GM12878 (cell line): ENCODE measurements around the gene LSR. TPM values are rescaled to one million over a fixed set of nuclear protein-coding genes. Genes with fewer than 3 reads are reported as not detected.

Experiments used
- ATAC-seq: fragments of 200-7000 bp; cut with Tn5 transposase; 3 replicates; pipeline ENCODE4 v1.9.1; 2020; ENCODE audit warnings: mild to moderate bottlenecking, moderate library complexity
- BruUV-seq: library from RNA; stranded (reverse); fragments of 400-500 nt; replicated peaks from 2 replicates; lab custom pipeline; 2021; lab: Mats Ljungman, UMichigan
- CTCF ChIA-PET: fragments of 300-600 bp; sonication (Branson Sonifier 250); formaldehyde crosslinking; extraction: SDS; loops from one replicate; lab custom pipeline; 2021; ENCODE audit warnings: inconsistent platforms; lab: Yijun Ruan, JAX
- POLR2A ChIA-PET: fragments of 350-600 bp; formaldehyde crosslinking; extraction: SDS; loops from one replicate; lab custom pipeline; 2021; ENCODE audit warnings: inconsistent platforms; lab: Charles Lee
- RAD21 ChIA-PET: fragments of 300-600 bp; sonication (Branson Sonifier 250); formaldehyde crosslinking; loops from one replicate; lab custom pipeline; 2023; ENCODE audit warnings: antibody characterized with exemption; ENCODE audit not compliant: unreplicated experiment; lab: Charles Lee
- SMC1A ChIA-PET: fragments of 300-600 bp; sonication (Branson Sonifier 250); formaldehyde crosslinking; loops from one replicate; lab custom pipeline; 2023; ENCODE audit not compliant: unreplicated experiment, uncharacterized antibody; lab: Charles Lee
- DNase-seq: peaks from one replicate; pipeline ENCODE4 v3.0.0-alpha.2; 2011; ENCODE audit warnings: low read depth, low spot score
- FAIRE-seq: peaks from 3 replicates; lab custom pipeline; 2011; peaks lifted over from hg19 to GRCh38; lab: Jason Lieb, UNC
- H2AFZ ChIP-seq: 2 replicates; pipeline ENCODE4 v1.6.0; 2011; ENCODE audit warnings: low read depth, low read length, control low read depth; ENCODE audit not compliant: control insufficient read depth
- H3K27ac ChIP-seq: 2 replicates; pipeline ENCODE4 v1.5.1; 2011; ENCODE audit warnings: control low read depth; ENCODE audit not compliant: control insufficient read depth, insufficient read depth
- H3K27me3 ChIP-seq, 2 experiments: replicated peaks in 1 of 2; 2 replicates each; pipeline versions ENCODE4 v1.6.0 to v1.6.1; 2011; ENCODE audit warnings: low read length in 1 of 2; ENCODE audit not compliant: control insufficient read depth in 2 of 2, insufficient read depth in 2 of 2
- H3K36me3 ChIP-seq, 2 experiments: 2 replicates each; pipeline ENCODE4 v1.5.1; 2011; ENCODE audit warnings: low read length in 1 of 2; ENCODE audit not compliant: control insufficient read depth in 2 of 2, insufficient read depth in 2 of 2
- H3K4me1 ChIP-seq: 2 replicates; pipeline ENCODE4 v1.6.1; 2011; ENCODE audit warnings: mild to moderate bottlenecking, low read length, moderate library complexity, mixed read lengths; ENCODE audit not compliant: control insufficient read depth, insufficient read depth
- H3K4me2 ChIP-seq: 2 replicates; pipeline ENCODE4 v1.6.0; 2011; ENCODE audit warnings: control low read depth; ENCODE audit not compliant: control insufficient read depth, insufficient read depth
- H3K4me3 ChIP-seq: fragments of 200-600 bp; sonication (generic); 2 replicates; pipeline ENCODE4 v1.5.1; 2016
- H3K79me2 ChIP-seq: 2 replicates; pipeline ENCODE4 v1.6.0; 2011; ENCODE audit warnings: low read length; ENCODE audit not compliant: control insufficient read depth, insufficient read depth
- H3K9ac ChIP-seq: 2 replicates; pipeline ENCODE4 v1.8.0; 2011; ENCODE audit warnings: low read length, control low read depth, mixed read lengths; ENCODE audit not compliant: control insufficient read depth, insufficient read depth
- H3K9me3 ChIP-seq: replicated peaks from 3 replicates; pipeline ENCODE4 v1.5.1; 2011; ENCODE audit warnings: mild to moderate bottlenecking, low read length; ENCODE audit not compliant: control insufficient read depth, insufficient read depth
- H4K20me1 ChIP-seq: 2 replicates; pipeline ENCODE4 v1.6.0; 2011; ENCODE audit not compliant: control insufficient read depth, insufficient read depth
- ASH2L ChIP-seq: fragments of 300-600, 200-600 bp; sonication (generic); IDR thresholded peaks from 2 replicates; pipeline ENCODE4 v1.6.1; 2017; ENCODE audit warnings: low read depth, mild to moderate bottlenecking, borderline replicate concordance
- BMI1 ChIP-seq: fragments of 450-650 bp; IDR thresholded peaks from 2 replicates; pipeline ENCODE4 v1.6.1; 2016; ENCODE audit warnings: mild to moderate bottlenecking, moderate library complexity, borderline replicate concordance
- CBX3 ChIP-seq: fragments of 200-600 bp; sonication (generic); IDR thresholded peaks from 2 replicates; pipeline ENCODE4 v1.6.1; 2016; ENCODE audit warnings: low read depth, borderline replicate concordance
- NRF1 ChIP-seq: conservative IDR thresholded peaks from 2 replicates; pipeline ENCODE4 v1.6.1; 2011; ENCODE audit warnings: mild to moderate bottlenecking, low read depth, low read length, improper control_type of control experiment
- PAX8 ChIP-seq: fragments of 450-650 bp; IDR thresholded peaks from 2 replicates; pipeline ENCODE4 v1.6.1; 2017; ENCODE audit warnings: mild to moderate bottlenecking, moderate library complexity
- POLR2AphosphoS2 ChIP-seq: IDR thresholded peaks from 2 replicates; pipeline ENCODE4 v1.6.1; 2011; ENCODE audit warnings: low read depth, mild to moderate bottlenecking, low read length, improper control_type of control experiment, moderate library complexity
- RAD21 ChIP-seq: IDR thresholded peaks from 2 replicates; pipeline ENCODE4 v1.6.1; 2011; ENCODE audit warnings: mild to moderate bottlenecking, low read depth, low read length, moderate library complexity; ENCODE audit not compliant: insufficient read depth
- SP1 ChIP-seq: IDR thresholded peaks from one replicate; pipeline ENCODE4 v1.6.1; 2011; ENCODE audit warnings: low read depth, low read length
- TAF1 ChIP-seq: IDR thresholded peaks from 2 replicates; pipeline ENCODE4 v1.6.1; 2011; ENCODE audit warnings: mild to moderate bottlenecking, low read depth, low read length, borderline replicate concordance
- TBL1XR1 ChIP-seq: IDR thresholded peaks from 2 replicates; pipeline ENCODE4 v1.6.1; 2012; ENCODE audit warnings: low read depth, low read length, improper control_type of control experiment
- TCF7 ChIP-seq: IDR thresholded peaks from 2 replicates; pipeline ENCODE4 v1.6.1; 2014; ENCODE audit warnings: antibody characterized with exemption, borderline replicate concordance
- ZNF274 ChIP-seq: IDR thresholded peaks from one replicate; pipeline ENCODE4 v1.8.0; 2011; ENCODE audit not compliant: insufficient read length, insufficient read depth
- ZNF384 ChIP-seq: IDR thresholded peaks from 2 replicates; pipeline ENCODE4 v1.6.1; 2012; ENCODE audit warnings: low read depth, mild to moderate bottlenecking, low read length, improper control_type of control experiment, borderline replicate concordance
- WGBS: methylation state at CpG from one replicate; pipeline ENCODE4 v1.1.6; 2016; ENCODE audit warnings: low lambda C conversion rate; ENCODE audit not compliant: insufficient replicate concordance, insufficient coverage; ENCODE audit errors: missing lambda C conversion rate; 5-methylcytosine and 5-hydroxymethylcytosine counted together
- in situ Hi-C: fragments of 300-500 bp; cut with MboI; formaldehyde crosslinking; loops from 9 replicates; pipeline ENCODE4 v1.14.3; 2018; ENCODE audit warnings: mixed read lengths
- intact Hi-C: fragments of 100-400 bp; cut with micrococcal nuclease; formaldehyde crosslinking; loops from one replicate; pipeline ENCODE4 v1.14.2; 2022; ENCODE audit not compliant: unreplicated experiment
- polyA plus RNA-seq, 11 experiments: library from polyadenylated mRNA; depleted of rRNA in 4 of 11; unstranded in 6 of 11; stranded (reverse) in 5 of 11; fragments of >200 nt; fragmentation: Nextera tagmentation in 4 of 11; fragmentation: Illumina TruSeq in 1 of 11; extraction: Ambion mirVana in 4 of 11; extraction: Trizol in 1 of 11; gene quantifications; 1 replicate in 1 of 11; 2 replicates in 10 of 11; pipeline versions ENCODE4 v1.2.1 to v1.2.3, GENCODE V29; 2011 to 2016; ENCODE audit warnings: inconsistent platforms in 2 of 11, missing spikeins in 2 of 11, low read depth in 1 of 11
- total RNA-seq, 4 experiments: library from RNA; depleted of rRNA in 3 of 4; stranded (reverse); fragments of >200 nt in 3 of 4; fragmentation: Illumina TruSeq in 1 of 4; extraction: Trizol in 1 of 4; gene quantifications; 2 replicates each; pipeline versions ENCODE4 v1.2.1 to v1.2.3, GENCODE V29; 2013 to 2021
- TF ChIP-seq, protein P1 (sequence below): fragments of 450-650 bp; formaldehyde crosslinking; IDR thresholded peaks from 2 replicates; pipeline ENCODE4 v1.5.0; 2022; ENCODE audit warnings: mild to moderate bottlenecking, missing genetic modification characterization
- TF ChIP-seq, protein P2 (sequence below): fragments of 450-650 bp; IDR thresholded peaks from 2 replicates; pipeline ENCODE4 v1.6.1; 2018; ENCODE audit warnings: mild to moderate bottlenecking, low read depth, moderate library complexity; ENCODE audit not compliant: partially characterized antibody
- TF ChIP-seq, protein P3 (sequence below): fragments of 450-650 bp; IDR thresholded peaks from 2 replicates; pipeline ENCODE4 v1.6.1; 2016; ENCODE audit warnings: mild to moderate bottlenecking

LSR gene
- total and polyA plus RNA-seq, 10 of the 15 experiments (the other 5 are each of a cell fraction or from before 2014, with no cell fraction given), result 0.26 to 53.9 (median 26.3) TPM

DNA sequence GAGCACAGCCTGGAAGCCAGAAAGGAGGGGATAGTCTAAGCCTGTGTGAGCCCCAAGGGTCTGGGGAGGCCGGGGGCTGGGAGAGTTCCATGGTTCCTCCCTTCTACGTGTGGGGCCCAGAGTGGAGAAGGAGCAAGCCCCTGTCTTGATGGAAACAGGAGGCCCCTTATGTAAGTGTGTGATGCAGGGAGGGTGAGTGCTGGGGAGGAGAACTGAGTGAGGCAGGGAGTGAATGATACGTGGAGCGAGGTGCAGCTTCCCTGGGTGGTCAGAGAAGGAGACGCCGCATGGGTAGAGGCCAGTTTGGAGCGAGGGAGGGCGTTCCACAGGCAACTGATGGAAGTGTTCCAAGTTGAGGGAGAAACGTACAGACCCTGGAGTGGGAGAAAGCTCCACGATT, 59.1 kb downstream of the LSR start (continued):
- TF ChIP-seq, protein P1, sequence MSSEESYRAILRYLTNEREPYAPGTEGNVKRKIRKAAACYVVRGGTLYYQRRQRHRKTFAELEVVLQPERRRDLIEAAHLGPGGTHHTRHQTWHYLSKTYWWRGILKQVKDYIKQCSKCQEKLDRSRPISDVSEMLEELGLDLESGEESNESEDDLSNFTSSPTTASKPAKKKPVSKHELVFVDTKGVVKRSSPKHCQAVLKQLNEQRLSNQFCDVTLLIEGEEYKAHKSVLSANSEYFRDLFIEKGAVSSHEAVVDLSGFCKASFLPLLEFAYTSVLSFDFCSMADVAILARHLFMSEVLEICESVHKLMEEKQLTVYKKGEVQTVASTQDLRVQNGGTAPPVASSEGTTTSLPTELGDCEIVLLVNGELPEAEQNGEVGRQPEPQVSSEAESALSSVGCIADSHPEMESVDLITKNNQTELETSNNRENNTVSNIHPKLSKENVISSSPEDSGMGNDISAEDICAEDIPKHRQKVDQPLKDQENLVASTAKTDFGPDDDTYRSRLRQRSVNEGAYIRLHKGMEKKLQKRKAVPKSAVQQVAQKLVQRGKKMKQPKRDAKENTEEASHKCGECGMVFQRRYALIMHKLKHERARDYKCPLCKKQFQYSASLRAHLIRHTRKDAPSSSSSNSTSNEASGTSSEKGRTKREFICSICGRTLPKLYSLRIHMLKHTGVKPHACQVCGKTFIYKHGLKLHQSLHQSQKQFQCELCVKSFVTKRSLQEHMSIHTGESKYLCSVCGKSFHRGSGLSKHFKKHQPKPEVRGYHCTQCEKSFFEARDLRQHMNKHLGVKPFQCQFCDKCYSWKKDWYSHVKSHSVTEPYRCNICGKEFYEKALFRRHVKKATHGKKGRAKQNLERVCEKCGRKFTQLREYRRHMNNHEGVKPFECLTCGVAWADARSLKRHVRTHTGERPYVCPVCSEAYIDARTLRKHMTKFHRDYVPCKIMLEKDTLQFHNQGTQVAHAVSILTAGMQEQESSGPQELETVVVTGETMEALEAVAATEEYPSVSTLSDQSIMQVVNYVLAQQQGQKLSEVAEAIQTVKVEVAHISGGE (CRISPR knock-in tag), result no peak
- TF ChIP-seq TCF7, result no peak

DNA sequence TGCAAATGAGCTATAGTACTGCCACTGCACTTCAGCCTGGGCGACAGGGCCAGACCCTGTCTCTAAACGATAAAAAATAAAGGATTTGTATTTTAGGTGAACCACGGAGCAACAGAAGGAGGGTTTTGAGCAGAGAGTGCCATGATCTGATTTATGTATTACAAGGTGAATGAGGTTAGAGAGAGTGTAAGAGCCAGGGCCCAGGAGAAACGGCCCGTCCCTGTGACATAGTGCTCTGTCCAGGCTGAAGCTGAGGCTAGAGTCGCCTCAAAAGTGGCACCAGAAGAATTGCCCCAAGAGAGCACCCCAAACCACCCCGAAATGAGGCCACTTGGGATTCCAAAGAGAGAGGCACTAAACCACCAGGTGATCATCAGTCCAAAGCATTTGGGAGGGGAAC, 60.1 kb downstream of the LSR start:
- no peak for DNase-seq
- intact Hi-C loops, result loop anchor here (5.0 kb wide), 1 partner anchor 38 kb away; the partner anchor contains the start of gene FFAR1
- no peaks in the 10 kb centered on the region for H3K4me1 ChIP-seq
- H3K27me3 ChIP-seq, result no peaks in the 10 kb centered on the region
- no peaks in the 10 kb centered on the region for H4K20me1 ChIP-seq
- FAIRE-seq, result no peak
- H3K9ac ChIP-seq, result no peak overlapping the region
- ATAC-seq, result no peak
- in situ Hi-C loops, result no loop called here
- no peaks in the 10 kb centered on the region for H3K9me3 ChIP-seq
- no peak overlapping the region for H3K4me2 ChIP-seq
- 63% methylated on average over 7 of the region's 7 CpGs for WGBS
- ChIA-PET POLR2A (interaction anchor here (0.6 to 1.3 kb wide), 2 partner anchors 18 to 19 kb away, joined by 3 read pairs; no protein-coding TSS in a partner anchor), SMC1A (interaction anchor here (1.8 kb wide), 1 partner anchor 14 kb away, joined by 4 read pairs; no protein-coding TSS in a partner anchor), RAD21 (interaction anchor here (0.9 kb wide), 1 partner anchor 14 kb away, joined by 3 read pairs; no protein-coding TSS in a partner anchor), CTCF (interaction anchor here (1.0 to 1.4 kb wide), 3 partner anchors 11 to 44 kb away, joined by 3 to 4 read pairs (median 3); no protein-coding TSS in a partner anchor)
- H3K36me3 ChIP-seq, result no peaks in the 10 kb centered on the region; a peak in 1 of 4 replicates
- BruUV-seq, result no TSS peak
- no peaks in the 10 kb centered on the region for H3K79me2 ChIP-seq
- no peak overlapping the region for H3K4me3 ChIP-seq
- H2AFZ ChIP-seq, result no peak overlapping the region
- no peak overlapping the region for H3K27ac ChIP-seq
- TF ChIP-seq ASH2L, result no peak
- no peak for TF ChIP-seq TAF1
- no peak for TF ChIP-seq BMI1
- TF ChIP-seq NRF1, result no peak
- TF ChIP-seq, protein P2, sequence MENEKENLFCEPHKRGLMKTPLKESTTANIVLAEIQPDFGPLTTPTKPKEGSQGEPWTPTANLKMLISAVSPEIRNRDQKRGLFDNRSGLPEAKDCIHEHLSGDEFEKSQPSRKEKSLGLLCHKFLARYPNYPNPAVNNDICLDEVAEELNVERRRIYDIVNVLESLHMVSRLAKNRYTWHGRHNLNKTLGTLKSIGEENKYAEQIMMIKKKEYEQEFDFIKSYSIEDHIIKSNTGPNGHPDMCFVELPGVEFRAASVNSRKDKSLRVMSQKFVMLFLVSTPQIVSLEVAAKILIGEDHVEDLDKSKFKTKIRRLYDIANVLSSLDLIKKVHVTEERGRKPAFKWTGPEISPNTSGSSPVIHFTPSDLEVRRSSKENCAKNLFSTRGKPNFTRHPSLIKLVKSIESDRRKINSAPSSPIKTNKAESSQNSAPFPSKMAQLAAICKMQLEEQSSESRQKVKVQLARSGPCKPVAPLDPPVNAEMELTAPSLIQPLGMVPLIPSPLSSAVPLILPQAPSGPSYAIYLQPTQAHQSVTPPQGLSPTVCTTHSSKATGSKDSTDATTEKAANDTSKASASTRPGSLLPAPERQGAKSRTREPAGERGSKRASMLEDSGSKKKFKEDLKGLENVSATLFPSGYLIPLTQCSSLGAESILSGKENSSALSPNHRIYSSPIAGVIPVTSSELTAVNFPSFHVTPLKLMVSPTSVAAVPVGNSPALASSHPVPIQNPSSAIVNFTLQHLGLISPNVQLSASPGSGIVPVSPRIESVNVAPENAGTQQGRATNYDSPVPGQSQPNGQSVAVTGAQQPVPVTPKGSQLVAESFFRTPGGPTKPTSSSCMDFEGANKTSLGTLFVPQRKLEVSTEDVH, result no peak
- no peak for TF ChIP-seq CBX3
- TF ChIP-seq ZNF384, result no peak
- TF ChIP-seq, protein P3, sequence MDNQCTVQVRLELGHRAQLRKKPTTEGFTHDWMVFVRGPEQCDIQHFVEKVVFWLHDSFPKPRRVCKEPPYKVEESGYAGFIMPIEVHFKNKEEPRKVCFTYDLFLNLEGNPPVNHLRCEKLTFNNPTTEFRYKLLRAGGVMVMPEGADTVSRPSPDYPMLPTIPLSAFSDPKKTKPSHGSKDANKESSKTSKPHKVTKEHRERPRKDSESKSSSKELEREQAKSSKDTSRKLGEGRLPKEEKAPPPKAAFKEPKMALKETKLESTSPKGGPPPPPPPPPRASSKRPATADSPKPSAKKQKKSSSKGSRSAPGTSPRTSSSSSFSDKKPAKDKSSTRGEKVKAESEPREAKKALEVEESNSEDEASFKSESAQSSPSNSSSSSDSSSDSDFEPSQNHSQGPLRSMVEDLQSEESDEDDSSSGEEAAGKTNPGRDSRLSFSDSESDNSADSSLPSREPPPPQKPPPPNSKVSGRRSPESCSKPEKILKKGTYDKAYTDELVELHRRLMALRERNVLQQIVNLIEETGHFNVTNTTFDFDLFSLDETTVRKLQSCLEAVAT, result no peak
- TF ChIP-seq PAX8, result no peak
- no peak for TF ChIP-seq SP1
- TF ChIP-seq ZNF274, result no peak
- TF ChIP-seq RAD21, result no peak
- no peak for TF ChIP-seq POLR2AphosphoS2
- TF ChIP-seq TBL1XR1, result no peak
